Measurements from ENCODE around the gene CORO6. TPM values are rescaled to one million over a fixed set of nuclear protein-coding genes. Genes with fewer than 3 reads are reported as not detected.

The CORO6 gene
- polyA plus RNA-seq, 1 donor (not counting 4 experiments of a cell fraction or from before 2014, with no cell fraction given): 20.5 TPM

DNA sequence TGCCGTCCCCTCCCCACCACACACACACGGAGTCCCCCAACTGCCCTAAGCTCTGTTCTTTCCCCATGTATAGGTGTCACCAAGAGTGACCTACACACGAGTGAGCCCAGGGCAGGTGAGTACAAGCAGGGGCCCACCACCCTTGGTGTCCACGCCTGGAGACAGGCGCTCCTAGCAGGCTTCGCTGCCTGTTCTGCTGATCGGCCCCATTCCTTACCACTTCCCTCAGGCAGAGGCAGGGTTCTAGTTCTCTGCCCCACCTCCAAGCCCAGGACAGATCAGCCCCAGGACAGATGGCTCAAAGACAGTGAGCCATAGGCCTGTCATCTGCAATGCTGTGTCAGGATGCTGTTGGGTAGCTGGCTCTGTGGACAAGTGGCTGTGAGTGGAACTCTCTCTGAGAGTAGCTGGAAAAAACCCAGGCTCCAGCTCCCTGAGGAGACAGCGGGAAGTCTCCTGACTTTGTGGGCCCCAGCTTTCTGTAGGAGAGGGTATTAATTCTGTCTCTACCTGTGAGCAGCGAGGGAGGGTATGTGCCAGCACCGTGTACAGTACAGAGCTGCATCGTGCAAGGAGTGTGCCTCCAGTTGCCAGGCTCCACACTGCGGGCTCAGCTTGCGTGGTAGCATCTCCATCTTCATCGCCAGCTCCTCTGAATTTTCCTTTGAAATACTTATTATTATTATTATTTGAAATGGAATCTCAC is 53.3 kb downstream of the CORO6 start:
- Histone ChIP-seq H3K4me2 (ENCODE audit: control insufficient read depth, extremely low read depth, insufficient read depth, low read depth, low read length) (peak overlapping the region; percentile 94), H3K4me1 (ENCODE audit: control insufficient read depth, extremely low read depth, insufficient read depth, low read length) (peaks cover 21% of the 10 kb centered on the region), H3K27me3 (ENCODE audit: control insufficient read depth, extremely low read depth, insufficient read depth, low read length) (no peaks in the 10 kb centered on the region), H3K4me3 (ENCODE audit: control insufficient read depth in 2 of 3, extremely low read depth in 1 of 3, insufficient read depth in 2 of 3, low read depth in 1 of 3, low read length in 3 of 3) (peak overlapping the region; percentile 57 to 73 (median 69)), H3K9me3 (ENCODE audit: control insufficient read depth, low read depth, low read length) (no peaks in the 10 kb centered on the region), H3K27ac (ENCODE audit: control insufficient read depth, insufficient read depth, low read length) (peak overlapping the region; percentile 60), H3K9ac (ENCODE audit: control insufficient read depth, extremely low read depth, insufficient read depth, low read length) (peak overlapping the region; percentile 72), H4K20me1 (ENCODE audit: control insufficient read depth, extremely low read depth, insufficient read depth, low read length) (peaks cover 5% of the 10 kb centered on the region), H3K36me3 (ENCODE audit: control insufficient read depth in 2 of 2, extremely low read depth in 1 of 2, insufficient read depth in 2 of 2, low read length in 2 of 2) (peaks cover 0 to 7% of the 10 kb centered on the region in 2 experiments), H3K9me1 (ENCODE audit: control insufficient read depth, extremely low read depth, insufficient read depth, low read length) (no peaks in the 10 kb centered on the region), H3K79me2 (ENCODE audit: control insufficient read depth, insufficient read depth, low read length) (no peaks in the 10 kb centered on the region), H2AFZ (ENCODE audit: control insufficient read depth, low read length) (peak overlapping the region; percentile 65)
- no peak for DNase-seq (ENCODE audit: low read depth, low spot score)
- TF ChIP-seq CTCF (optimal IDR thresholded peaks at IDR 0.05 in 1 of 3, IDR thresholded peaks at IDR 0.05 in 1 of 3, conservative IDR thresholded peaks at IDR 0.05 in 1 of 3; ENCODE audit: extremely low read depth in 1 of 3, insufficient read depth in 2 of 3, low read length in 3 of 3): no peak
- TF ChIP-seq EZH2 (IDR thresholded peaks at IDR 0.05; ENCODE audit: low read length): no peak
- peak; percentile 62 for FAIRE-seq
- dilution Hi-C loops (cut with MboI; ENCODE audit: extremely low pct_ligation_motif_present, low sequenced_read_pairs): no loop called here

DNA sequence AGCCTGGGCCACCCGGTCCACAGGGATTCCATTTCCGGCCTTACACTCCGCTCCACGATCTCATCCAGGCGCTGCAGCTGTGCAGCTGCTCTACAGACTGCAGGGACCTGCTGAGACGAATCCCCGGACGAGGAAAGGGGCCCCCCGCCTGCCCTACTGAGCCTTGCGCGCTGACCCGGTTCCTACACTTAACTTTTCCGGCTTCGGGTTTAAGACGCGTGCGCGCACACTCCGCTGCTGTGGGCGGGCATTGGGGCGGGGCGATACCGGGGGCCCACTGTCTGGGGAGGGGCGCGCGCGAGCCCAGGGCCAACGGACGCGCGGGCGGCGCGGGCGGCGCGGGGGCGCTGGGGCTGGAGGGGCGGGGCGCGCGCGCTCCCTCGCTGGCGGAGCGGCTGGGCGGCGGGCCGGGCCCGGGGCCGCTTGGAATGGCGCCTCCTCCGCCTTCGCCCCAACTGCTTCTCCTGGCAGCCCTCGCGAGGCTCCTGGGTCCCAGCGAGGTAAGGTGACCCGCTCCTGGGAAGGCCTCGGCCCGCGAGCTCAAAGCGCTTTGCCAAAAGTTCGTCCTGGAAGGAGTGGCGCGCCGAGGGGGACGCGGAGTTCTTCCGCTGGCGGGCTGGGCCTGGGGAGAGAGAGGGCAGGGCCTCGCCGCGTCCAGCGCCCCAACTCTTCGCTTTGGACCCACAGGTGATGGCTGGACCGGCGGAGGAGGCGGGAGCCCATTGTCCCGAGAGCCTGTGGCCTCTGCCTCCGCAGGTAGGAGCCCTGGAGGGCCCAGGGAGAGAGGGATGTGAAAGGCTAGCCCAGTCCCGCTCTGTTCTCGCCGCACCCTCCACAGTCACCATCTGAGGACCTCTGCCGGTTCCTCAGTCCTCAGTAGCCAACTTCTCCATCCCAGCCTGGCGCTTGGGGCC is 54.1 kb downstream of the CORO6 start, which contains the start of gene TP53I13:
TP53I13 (plus strand) TSS at position 371 of the 914 bp plus-strand sequence; CDS start at position 429, 58 bp downstream.
- Histone ChIP-seq H3K9ac (ENCODE audit: control insufficient read depth, extremely low read depth, insufficient read depth, low read length) (peak within 1 kb of the TSS; percentile 78), H4K20me1 (ENCODE audit: control insufficient read depth, extremely low read depth, insufficient read depth, low read length) (peaks cover 4% of the 10 kb centered on the region), H3K4me2 (ENCODE audit: control insufficient read depth, extremely low read depth, insufficient read depth, low read depth, low read length) (peak within 1 kb of the TSS; percentile 94), H3K9me3 (ENCODE audit: control insufficient read depth, low read depth, low read length) (no peaks in the 10 kb centered on the region), H3K9me1 (ENCODE audit: control insufficient read depth, extremely low read depth, insufficient read depth, low read length) (no peaks in the 10 kb centered on the region), H3K27me3 (ENCODE audit: control insufficient read depth, extremely low read depth, insufficient read depth, low read length) (no peaks in the 10 kb centered on the region), H3K4me1 (ENCODE audit: control insufficient read depth, extremely low read depth, insufficient read depth, low read length) (peaks cover 21% of the 10 kb centered on the region), H3K79me2 (ENCODE audit: control insufficient read depth, insufficient read depth, low read length) (no peaks in the 10 kb centered on the region), H3K27ac (ENCODE audit: control insufficient read depth, insufficient read depth, low read length) (peak within 1 kb of the TSS; percentile 60), H3K36me3 (ENCODE audit: control insufficient read depth in 2 of 2, extremely low read depth in 1 of 2, insufficient read depth in 2 of 2, low read length in 2 of 2) (peaks cover 0 to 1% of the 10 kb centered on the region in 2 experiments), H2AFZ (ENCODE audit: control insufficient read depth, low read length) (peak within 1 kb of the TSS; percentile 83), H3K4me3 (ENCODE audit: control insufficient read depth in 2 of 3, extremely low read depth in 1 of 3, insufficient read depth in 2 of 3, low read depth in 1 of 3, low read length in 3 of 3) (peak within 1 kb of the TSS; percentile 57 to 85 (median 81))
- DNase-seq (ENCODE audit: low read depth, low spot score): no peak
- no peak for TF ChIP-seq EZH2 (IDR thresholded peaks at IDR 0.05; ENCODE audit: low read length)
- no peak for TF ChIP-seq CTCF (optimal IDR thresholded peaks at IDR 0.05 in 1 of 3, IDR thresholded peaks at IDR 0.05 in 1 of 3, conservative IDR thresholded peaks at IDR 0.05 in 1 of 3; ENCODE audit: extremely low read depth in 1 of 3, insufficient read depth in 2 of 3, low read length in 3 of 3)
- no peak for FAIRE-seq
- dilution Hi-C loops (cut with MboI; ENCODE audit: extremely low pct_ligation_motif_present, low sequenced_read_pairs): no loop called here

Measured in keratinocyte (primary cell).